Endothelial cell of umbilical vein (primary cell): ENCODE results near the gene DCUN1D5. TPM values are rescaled to one million over a fixed set of nuclear protein-coding genes. Genes with fewer than 3 reads are reported as not detected.
A peak's percentile ranks its signal among the peaks of the same experiment; 100 is the strongest.
"Not testable (repeated sequence)": the region's sequence is repeated elsewhere in the genome, so short reads cannot be mapped to it uniquely, and the experiment has no call there.

Source experiments
- BruUV-seq: library from RNA; stranded (reverse); fragments of 400-500 nt; replicated peaks from 2 replicates; lab custom pipeline; 2021; lab: Mats Ljungman, UMichigan
- CTCF ChIA-PET: fragments of 300-600, 350-600 bp; sonication (Branson Sonifier 250); formaldehyde crosslinking; loops from one replicate; lab custom pipeline; 2021; ENCODE audit warnings: antibody characterized with exemption, inconsistent platforms; lab: Charles Lee
- POLR2A ChIA-PET: fragments of 300-600, 350-600 bp; sonication (Branson Sonifier 250); formaldehyde crosslinking; loops from one replicate; lab custom pipeline; 2021; ENCODE audit warnings: antibody characterized with exemption, inconsistent platforms; lab: Charles Lee
- DNase-seq: peaks from one replicate; pipeline ENCODE4 v3.0.0-alpha.2; 2011; ENCODE audit warnings: low read depth, low spot score
- FAIRE-seq: peaks from 2 replicates; lab custom pipeline; 2011; peaks lifted over from hg19 to GRCh38; lab: Jason Lieb, UNC
- H2AFZ ChIP-seq: 2 replicates; pipeline ENCODE4 v1.6.0; 2012; ENCODE audit warnings: low read depth, low read length, control low read depth, inconsistent platforms
- H3K27ac ChIP-seq: 2 replicates; pipeline ENCODE4 v1.5.1; 2011; ENCODE audit warnings: low read depth, mild to moderate bottlenecking, control low read depth, low read length, moderate library complexity; ENCODE audit not compliant: insufficient read depth
- H3K27me3 ChIP-seq, 2 experiments: 2 replicates each; pipeline versions ENCODE4 v1.6.0 to v1.6.1; 2011; ENCODE audit warnings: low read length in 2 of 2, mixed read lengths in 1 of 2; ENCODE audit not compliant: control insufficient read depth in 2 of 2, insufficient read depth in 2 of 2
- H3K36me3 ChIP-seq, 2 experiments: 2 replicates in 1 of 2; 3 replicates in 1 of 2; pipeline ENCODE4 v1.5.1; 2011; ENCODE audit warnings: low read length in 2 of 2, mild to moderate bottlenecking in 1 of 2, moderate library complexity in 1 of 2; ENCODE audit not compliant: control insufficient read depth in 2 of 2, insufficient read depth in 2 of 2; ENCODE audit errors: extremely low read depth in 1 of 2
- H3K4me1 ChIP-seq: 3 replicates; pipeline ENCODE4 v1.5.1; 2011; ENCODE audit warnings: mild to moderate bottlenecking, low read length; ENCODE audit not compliant: control insufficient read depth, insufficient read depth; ENCODE audit errors: extremely low read depth
- H3K4me2 ChIP-seq: 2 replicates; pipeline ENCODE4 v1.6.1; 2011; ENCODE audit warnings: low read length, control low read depth, mixed read lengths; ENCODE audit not compliant: insufficient read depth
- H3K4me3 ChIP-seq, 3 experiments: fragments of 200-600 bp in 1 of 3; sonication (generic), shearing (Covaris generic) in 1 of 3; replicated peaks in 1 of 3; 2 replicates each; pipeline ENCODE4 v1.5.1; 2011 to 2016; ENCODE audit warnings: control low read depth in 3 of 3, low read length in 3 of 3, mild to moderate bottlenecking in 2 of 3, inconsistent platforms in 1 of 3, low read depth in 1 of 3, moderate library complexity in 1 of 3; ENCODE audit not compliant: insufficient read depth in 1 of 3
- H3K79me2 ChIP-seq: 2 replicates; pipeline ENCODE4 v1.6.0; 2012; ENCODE audit warnings: low read length, inconsistent platforms; ENCODE audit not compliant: control insufficient read depth, insufficient read depth
- H3K9ac ChIP-seq: replicated peaks from 2 replicates; pipeline ENCODE3; 2011; ENCODE audit warnings: low read length, control low read depth; ENCODE audit not compliant: insufficient read depth; ENCODE audit errors: extremely low read depth
- H3K9me1 ChIP-seq: replicated peaks from 3 replicates; pipeline ENCODE4 v1.6.0; 2011; ENCODE audit warnings: mild to moderate bottlenecking, low read length; ENCODE audit not compliant: control insufficient read depth, insufficient read depth; ENCODE audit errors: extremely low read depth
- H3K9me3 ChIP-seq: replicated peaks from 2 replicates; pipeline ENCODE4 v1.5.1; 2012; ENCODE audit warnings: low read length, inconsistent platforms; ENCODE audit not compliant: control insufficient read depth, insufficient read depth
- H4K20me1 ChIP-seq: replicated peaks from 2 replicates; pipeline ENCODE3; 2011; ENCODE audit warnings: mild to moderate bottlenecking, low read length; ENCODE audit not compliant: control insufficient read depth, insufficient read depth; ENCODE audit errors: extremely low read depth
- CTCF ChIP-seq, 2 donors: IDR thresholded peaks; 1 replicate in 1 of 2; 2 replicates in 1 of 2; pipeline ENCODE4 v1.5.1; 2011; ENCODE audit warnings: low read length in 2 of 2, mild to moderate bottlenecking in 2 of 2, moderate library complexity in 2 of 2, control low read depth in 1 of 2, inconsistent platforms in 1 of 2, low read depth in 1 of 2; ENCODE audit not compliant: insufficient read depth in 1 of 2; ENCODE audit errors: extremely low read depth in 1 of 2
- EZH2 ChIP-seq: IDR thresholded peaks from 2 replicates; pipeline ENCODE4 v1.6.1; 2012; ENCODE audit warnings: borderline replicate concordance, low read depth, mild to moderate bottlenecking, moderate library complexity, low read length, inconsistent platforms; ENCODE audit not compliant: severe bottlenecking
- FOS ChIP-seq: IDR thresholded peaks from 2 replicates; pipeline ENCODE4 v1.6.1; 2011; ENCODE audit warnings: mild to moderate bottlenecking, low read length, moderate library complexity, borderline replicate concordance; ENCODE audit not compliant: insufficient read depth
- GATA2 ChIP-seq: IDR thresholded peaks from 2 replicates; pipeline ENCODE4 v1.7.0; 2011; ENCODE audit warnings: low read depth, mild to moderate bottlenecking, moderate library complexity, mixed read lengths, low read length; ENCODE audit not compliant: insufficient read length, insufficient read depth
- JUN ChIP-seq: IDR thresholded peaks from 2 replicates; pipeline ENCODE4 v1.6.1; 2011; ENCODE audit warnings: borderline replicate concordance, low read depth; ENCODE audit not compliant: insufficient read length, insufficient read depth
- MAX ChIP-seq: IDR thresholded peaks from 2 replicates; pipeline ENCODE4 v1.6.1; 2011; ENCODE audit not compliant: insufficient read depth, insufficient read length
- MYC ChIP-seq: IDR thresholded peaks from one replicate; pipeline ENCODE4 v1.6.1; 2011; ENCODE audit warnings: mild to moderate bottlenecking, low read depth, low read length
- POLR2A ChIP-seq: IDR thresholded peaks from 2 replicates; pipeline ENCODE4 v1.6.1; 2012; ENCODE audit warnings: low read depth, mild to moderate bottlenecking, control low read depth, low read length
- POLR2AphosphoS5 ChIP-seq: IDR thresholded peaks from 2 replicates; pipeline ENCODE4 v1.6.1; 2012; ENCODE audit warnings: low read depth, mild to moderate bottlenecking, control low read depth, low read length, moderate library complexity; ENCODE audit not compliant: insufficient read depth
- dilution Hi-C: fragments of 300-500 bp; cut with MboI; formaldehyde crosslinking; loops from one replicate; pipeline ENCODE4 v1.15.0; 2019; ENCODE audit warnings: low sequenced_read_pairs; ENCODE audit not compliant: extremely low pct_ligation_motif_present
- intact Hi-C: fragments of 100-400 bp; cut with micrococcal nuclease; formaldehyde crosslinking; loops from one replicate; pipeline ENCODE4 v1.10.0; 2022
- polyA plus RNA-seq, 4 experiments: library from polyadenylated mRNA; depleted of rRNA in 3 of 4; stranded (reverse) in 3 of 4; unstranded in 1 of 4; fragments of >200 nt; gene quantifications; 2 replicates each; pipeline versions ENCODE4 v1.2.1 to v1.2.3, GENCODE V29; 2011 to 2012; ENCODE audit warnings: missing spikeins in 1 of 4
- total RNA-seq: library from RNA; stranded (reverse); gene quantifications from 2 replicates; pipeline ENCODE4 v1.2.3, GENCODE V29; 2021

Gene DCUN1D5
- total and polyA plus RNA-seq, 2 donors (not counting 3 experiments of a cell fraction or from before 2014, with no cell fraction given), result 32.9 to 49.8 TPM

GRCh38 chr11:103029401-103029800 is 62.6 kb downstream of the DCUN1D5 start:
- TF ChIP-seq MAX (no peak), POLR2AphosphoS5 (no peak), MYC (no peak), FOS (no peak), CTCF (IDR thresholded peaks at IDR 0.05; ENCODE audit: extremely low read depth in 1 of 2, insufficient read depth in 1 of 2, low read depth in 1 of 2, low read length in 2 of 2) (no peak), EZH2 (no peak), JUN (no peak), POLR2A (no peak), GATA2 (no peak)
- no peak overlapping the region for H3K9ac ChIP-seq
- H3K27me3 ChIP-seq, result no peaks in the 10 kb centered on the region
- ChIA-PET POLR2A (no interaction called here), CTCF (interaction anchor here (1.0 to 1.6 kb wide), 3 partner anchors 14 to 198 kb away, joined by 3 read pairs; no protein-coding TSS in a partner anchor)
- no peaks in the 10 kb centered on the region for H3K4me1 ChIP-seq
- H4K20me1 ChIP-seq, result no peaks in the 10 kb centered on the region
- no peak for DNase-seq
- no peak overlapping the region for H2AFZ ChIP-seq
- no peaks in the 10 kb centered on the region for H3K36me3 ChIP-seq
- H3K9me3 ChIP-seq, result no peaks in the 10 kb centered on the region
- H3K27ac ChIP-seq, result no peak overlapping the region
- no peaks in the 10 kb centered on the region for H3K9me1 ChIP-seq
- no TSS peak for BruUV-seq
- H3K79me2 ChIP-seq, result no peaks in the 10 kb centered on the region
- intact Hi-C loops, result no loop called here
- no peak overlapping the region for H3K4me2 ChIP-seq
- dilution Hi-C loops, result no loop called here
- no peak overlapping the region for H3K4me3 ChIP-seq
- FAIRE-seq, result no peak

- H3K4me2 ChIP-seq, H4K20me1 ChIP-seq, H3K9me3 ChIP-seq, H3K79me2 ChIP-seq, BruUV-seq, DNase-seq, H3K9ac ChIP-seq, H3K9me1 ChIP-seq, intact Hi-C loops, FAIRE-seq, dilution Hi-C loops, H3K36me3 ChIP-seq, H3K27me3 ChIP-seq, H3K4me3 ChIP-seq, POLR2A ChIA-PET, H3K4me1 ChIP-seq, H3K27ac ChIP-seq: not testable (repeated sequence)
- H2AFZ ChIP-seq, result peak overlapping the region; percentile 51
- CTCF ChIA-PET, result interaction anchor here (1.2 to 1.6 kb wide), 3 partner anchors 13 to 51 kb away, joined by 3 read pairs; no protein-coding TSS in a partner anchor
These were observed 63.5 kb downstream of the DCUN1D5 start for GRCh38 chr11:103028304-103029020.
